Stomach (tissue), 9 donors: ENCODE results near the gene DCLRE1B. TPM values are rescaled to one million over a fixed set of nuclear protein-coding genes. Genes with fewer than 3 reads are reported as not detected.
"Not testable (repeated sequence)": the region's sequence is repeated elsewhere in the genome, so short reads cannot be mapped to it uniquely, and the experiment has no call there.

ENCODE experiments used
- DNase-seq, 2 donors: peaks; one replicate each; pipeline versions ENCODE4 v3.0.0 to v3.0.0-alpha.2; 2013 to 2019
- H3K27ac ChIP-seq, 5 donors: fragments of 200-600 bp in 4 of 5; sonication (generic) in 4 of 5; one replicate each; pipeline ENCODE4 v1.5.1; 2013 to 2019; ENCODE audit warnings: mild to moderate bottlenecking in 1 of 5, moderate library complexity in 1 of 5
- H3K27me3 ChIP-seq, 3 donors: fragments of 200-600 bp; sonication (generic); one replicate each; pipeline ENCODE4 v1.5.1; 2017 to 2019; ENCODE audit warnings: mixed run types in 1 of 3
- H3K36me3 ChIP-seq, 4 donors: fragments of 200-600 bp; sonication (generic); 1 replicate in 3 of 4; 2 replicates in 1 of 4; pipeline ENCODE4 v1.5.1; 2016 to 2019
- H3K4me1 ChIP-seq, 4 donors: fragments of 200-600 bp; sonication (generic); one replicate each; pipeline ENCODE4 v1.5.1; 2016 to 2019
- H3K4me3 ChIP-seq, 4 donors: fragments of 200-600 bp; sonication (generic) in 3 of 4; one replicate each; pipeline ENCODE4 v1.5.1; 2016 to 2019; ENCODE audit warnings: mild to moderate bottlenecking in 1 of 4
- H3K9me3 ChIP-seq, 4 donors: fragments of 200-600 bp; sonication (generic); one replicate each; pipeline ENCODE4 v1.5.1; 2016 to 2019
- EP300 ChIP-seq: sonication (generic); formaldehyde crosslinking; IDR thresholded peaks from one replicate; pipeline ENCODE4 v1.6.1; 2017; ENCODE audit warnings: antibody characterized with exemption
- POLR2A ChIP-seq, 4 donors: fragments of 450-650 bp; IDR thresholded peaks; one replicate each; pipeline ENCODE4 v1.6.1; 2016; ENCODE audit warnings: antibody characterized with exemption in 4 of 4, control low read depth in 2 of 4, mild to moderate bottlenecking in 1 of 4, moderate library complexity in 1 of 4
- POLR2AphosphoS5 ChIP-seq, 3 donors: sonication (generic); formaldehyde crosslinking; IDR thresholded peaks; one replicate each; pipeline ENCODE4 v1.6.1; 2016; ENCODE audit warnings: antibody characterized with exemption in 3 of 3
- WGBS, 5 donors: extraction: QIAGEN DNeasy Blood & Tissue Kit in 3 of 5; methylation state at CpG; one replicate each; pipeline versions ENCODE4 v1.1.5 to v1.1.7; 2013 to 2018; 5-methylcytosine and 5-hydroxymethylcytosine counted together
- intact Hi-C: fragments of 100-400 bp; cut with DNase I; formaldehyde crosslinking; loops from one replicate; pipeline ENCODE4 v1.15.1; 2023; ENCODE audit warnings: low total_unique reads
- polyA plus RNA-seq, 3 donors: library from polyadenylated mRNA; stranded (reverse); fragments of 200-250 nt; gene quantifications; one replicate each; pipeline ENCODE4 v1.2.3, GENCODE V29; 2013
- total RNA-seq, 5 donors: library from RNA; depleted of rRNA; stranded (reverse); fragments of >200 nt; gene quantifications; one replicate each; pipeline versions ENCODE4 v1.1.0 to v1.2.3, GENCODE V29; 2014 to 2016
- TF ChIP-seq, protein P1 (sequence below), 7 experiments: fragments of 450-650 bp in 4 of 7; fragments of 200-600 bp in 3 of 7; sonication (generic) in 3 of 7; IDR thresholded peaks; one replicate each; pipeline ENCODE4 v1.5.1; 2016 to 2019; ENCODE audit warnings: antibody characterized with exemption in 7 of 7, control low read depth in 2 of 7, mild to moderate bottlenecking in 1 of 7
- donor health status: healthy with polysubstance abuse.
- donor health status: Bipolar disorder and iron deficiency.
- donor health status: healthy.

Gene DCLRE1B
- total and polyA plus RNA-seq, 8 donors, result 0.45 to 3.9 (median 1.9) TPM; not detected in 2

DNA sequence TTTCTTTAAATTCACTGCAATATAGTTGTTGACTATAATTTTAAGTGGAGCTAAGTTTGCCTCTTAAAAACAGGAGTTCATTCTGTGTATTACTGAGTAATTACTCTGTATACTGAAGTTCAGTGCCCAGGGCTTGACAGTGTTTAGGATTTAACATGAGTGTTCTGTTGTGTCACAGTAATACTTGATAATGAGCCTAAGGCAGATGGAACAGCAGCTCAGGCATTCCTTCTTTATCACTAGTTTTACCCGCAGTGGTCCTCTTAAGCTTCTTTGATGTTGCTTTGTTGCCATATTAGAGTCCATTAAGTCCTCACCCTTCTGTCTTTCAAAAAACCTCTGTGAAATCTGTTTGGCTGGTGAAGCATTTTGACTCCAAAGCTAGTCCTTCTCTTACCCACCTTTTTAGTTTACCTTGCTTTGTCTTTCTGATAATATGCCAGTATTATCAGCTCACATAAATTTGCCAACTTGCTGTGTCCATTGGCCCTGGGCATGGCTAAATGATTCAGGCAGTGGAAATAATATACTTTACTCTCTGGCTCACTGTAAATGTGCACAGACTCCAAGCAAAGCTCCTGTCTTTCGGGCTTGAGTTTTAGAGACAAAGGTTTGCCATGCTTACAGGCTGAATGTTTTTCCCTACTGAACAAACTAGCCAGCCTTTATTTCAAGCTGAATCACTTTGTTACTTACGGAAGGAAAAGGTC, 41.7 kb downstream of the DCLRE1B start:
- peak overlapping the region in 4 of 5 donors; percentile 43 to 70 (median 54) for H3K27ac ChIP-seq
- intact Hi-C loops, result no loop called here

DNA sequence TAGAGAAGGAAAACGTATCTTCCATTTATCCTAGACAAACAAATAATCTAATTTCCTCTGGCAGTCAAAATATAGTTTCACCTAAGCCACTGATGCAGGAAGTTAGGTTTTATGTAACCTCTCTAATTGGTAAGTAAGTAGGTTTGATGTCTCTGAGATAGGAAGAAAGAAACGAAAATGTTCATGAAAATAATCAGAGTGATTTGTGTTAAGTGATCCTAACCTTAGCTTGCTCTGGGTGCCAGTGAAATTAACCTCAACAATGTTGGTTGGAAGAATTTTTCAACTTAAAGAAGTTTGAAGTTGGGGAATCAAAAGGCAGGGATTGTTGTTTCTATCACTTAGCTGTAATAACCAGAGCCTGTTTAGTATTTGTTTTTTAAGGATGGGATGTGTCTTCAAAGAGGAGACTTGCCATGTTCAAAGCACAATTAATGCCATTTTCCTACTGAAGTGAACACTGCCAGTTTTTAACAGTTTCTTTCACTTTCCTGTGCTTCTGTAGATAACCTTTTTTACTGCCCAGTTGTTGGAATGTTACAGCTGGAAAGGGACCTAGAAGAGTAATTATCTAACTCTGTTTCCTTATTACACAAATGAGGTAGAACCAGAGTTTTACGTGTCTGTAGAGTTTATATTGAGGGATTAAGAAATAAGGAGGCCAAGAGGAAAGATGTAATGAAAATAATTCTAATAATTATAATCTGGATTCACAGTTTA, 42.4 kb downstream of the DCLRE1B start:
- peaks cover 0 to 19% (median 14%) of the 10 kb centered on the region in 4 donors for H3K36me3 ChIP-seq
- no peaks in the 10 kb centered on the region for H3K9me3 ChIP-seq
- DNase-seq, result no peak
- WGBS, 5 donors, result 5 to 10% (median 7%) methylated on average over 3 of the region's 3 CpGs
- peak overlapping the region in 1 of 4 donors; percentile 4 for H3K4me3 ChIP-seq
- TF ChIP-seq, protein P1, sequence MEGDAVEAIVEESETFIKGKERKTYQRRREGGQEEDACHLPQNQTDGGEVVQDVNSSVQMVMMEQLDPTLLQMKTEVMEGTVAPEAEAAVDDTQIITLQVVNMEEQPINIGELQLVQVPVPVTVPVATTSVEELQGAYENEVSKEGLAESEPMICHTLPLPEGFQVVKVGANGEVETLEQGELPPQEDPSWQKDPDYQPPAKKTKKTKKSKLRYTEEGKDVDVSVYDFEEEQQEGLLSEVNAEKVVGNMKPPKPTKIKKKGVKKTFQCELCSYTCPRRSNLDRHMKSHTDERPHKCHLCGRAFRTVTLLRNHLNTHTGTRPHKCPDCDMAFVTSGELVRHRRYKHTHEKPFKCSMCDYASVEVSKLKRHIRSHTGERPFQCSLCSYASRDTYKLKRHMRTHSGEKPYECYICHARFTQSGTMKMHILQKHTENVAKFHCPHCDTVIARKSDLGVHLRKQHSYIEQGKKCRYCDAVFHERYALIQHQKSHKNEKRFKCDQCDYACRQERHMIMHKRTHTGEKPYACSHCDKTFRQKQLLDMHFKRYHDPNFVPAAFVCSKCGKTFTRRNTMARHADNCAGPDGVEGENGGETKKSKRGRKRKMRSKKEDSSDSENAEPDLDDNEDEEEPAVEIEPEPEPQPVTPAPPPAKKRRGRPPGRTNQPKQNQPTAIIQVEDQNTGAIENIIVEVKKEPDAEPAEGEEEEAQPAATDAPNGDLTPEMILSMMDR (IDR thresholded peaks at IDR 0.05), result no peak
- no peak for TF ChIP-seq POLR2A (IDR thresholded peaks at IDR 0.05)
- TF ChIP-seq POLR2AphosphoS5 (IDR thresholded peaks at IDR 0.05), result no peak
- no peak for TF ChIP-seq EP300
- peaks cover 25 to 69% (median 50%) of the 10 kb centered on the region in 4 donors for H3K4me1 ChIP-seq
- H3K27me3 ChIP-seq, result no peaks in the 10 kb centered on the region
- H3K27ac ChIP-seq, result peak overlapping the region in 4 of 5 donors; percentile 43 to 70 (median 54)
- intact Hi-C loops, result no loop called here

More for the DNA sequence above, 41.7 kb downstream of the DCLRE1B start:
- Histone ChIP-seq H3K9me3 (no peaks in the 10 kb centered on the region), H3K4me3 (peak overlapping the region in 1 of 4 donors; percentile 4), H3K27me3 (no peaks in the 10 kb centered on the region), H3K4me1 (peaks cover 25 to 67% (median 48%) of the 10 kb centered on the region in 4 donors), H3K36me3 (peaks cover 3 to 27% (median 20%) of the 10 kb centered on the region in 4 donors)
- 17 to 30% (median 21%) methylated on average over 3 of the region's 3 CpGs for WGBS, 5 donors
- no peak for DNase-seq
- TF ChIP-seq POLR2A (IDR thresholded peaks at IDR 0.05) (no peak), POLR2AphosphoS5 (IDR thresholded peaks at IDR 0.05) (no peak), EP300 (no peak)
- TF ChIP-seq, protein P1 (IDR thresholded peaks at IDR 0.05), result no peak

DNA sequence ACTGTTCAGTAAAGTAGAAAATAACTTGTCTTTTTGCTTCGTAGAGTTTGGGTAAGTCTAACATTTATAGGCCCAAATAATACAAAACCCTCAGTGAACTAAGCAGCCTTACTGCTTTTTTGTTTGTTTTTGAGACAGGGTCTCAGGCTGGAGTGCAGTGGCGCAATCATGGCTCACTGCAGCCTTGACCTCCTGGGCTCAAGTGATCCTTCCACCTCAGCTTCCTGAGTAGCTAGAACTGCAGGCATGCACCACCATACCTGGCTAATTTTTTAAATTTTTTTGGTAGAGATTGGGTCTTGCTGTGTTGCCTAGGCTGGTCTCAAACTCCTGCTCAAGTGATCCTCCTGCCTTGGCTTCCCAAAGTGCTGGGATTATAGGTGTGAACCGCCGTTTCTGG, 43.0 kb downstream of the DCLRE1B start:
- intact Hi-C loops, DNase-seq, H3K4me3 ChIP-seq, H3K27me3 ChIP-seq, H3K9me3 ChIP-seq: not testable (repeated sequence)
- 71 to 85% (median 75%) methylated on average over 4 of the region's 4 CpGs for WGBS, 5 donors
- H3K4me1 ChIP-seq, result peaks cover 25 to 71% (median 49%) of the 10 kb centered on the region in 4 donors
- peaks cover 0 to 15% (median 11%) of the 10 kb centered on the region in 4 donors for H3K36me3 ChIP-seq
- peak overlapping the region in 3 of 5 donors; percentile 49 to 70 (median 58) for H3K27ac ChIP-seq

DNA sequence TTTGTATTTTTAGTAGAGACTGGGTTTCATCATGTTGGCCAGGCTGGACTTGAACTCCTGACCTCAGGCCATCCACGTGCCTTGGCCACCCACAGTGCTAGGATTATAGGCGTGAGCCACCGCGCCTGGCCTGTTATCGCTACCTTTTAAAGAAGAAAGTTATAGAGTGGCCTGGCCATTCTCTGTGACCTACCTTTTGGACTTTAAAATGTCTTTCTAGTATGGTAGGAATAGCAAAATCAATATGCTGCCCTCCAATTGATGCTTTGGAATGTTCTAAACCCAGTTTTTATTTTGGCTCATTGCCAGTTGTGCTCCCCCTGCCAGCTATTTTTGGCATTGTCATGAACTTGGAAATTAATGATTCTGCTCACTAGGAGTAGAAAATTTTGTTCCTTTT, 43.9 kb downstream of the DCLRE1B start:
- Histone ChIP-seq H3K36me3 (peaks cover 3 to 15% (median 10%) of the 10 kb centered on the region in 4 donors), H3K4me1 (peaks cover 25 to 69% (median 47%) of the 10 kb centered on the region in 4 donors), H3K9me3 (no peaks in the 10 kb centered on the region), H3K27ac (peak overlapping the region in 3 of 5 donors; percentile 49 to 70 (median 58)), H3K27me3 (no peaks in the 10 kb centered on the region), H3K4me3 (no peak overlapping the region)
- peak in 1 of 2 donors; percentile 30 for DNase-seq
- 75 to 92% (median 84%) methylated on average over 5 of the region's 5 CpGs for WGBS, 5 donors
- TF ChIP-seq EP300 (no peak), POLR2AphosphoS5 (IDR thresholded peaks at IDR 0.05) (peak in 1 of 3 donors; percentile 10)
- TF ChIP-seq, protein P1 (IDR thresholded peaks at IDR 0.05), result peak in 2 of 7 experiments; percentile 4 to 26
- intact Hi-C loops, result no loop called here
